Keratinocyte (primary cell): ENCODE results near the gene HCFC1R1.

Experiments used
- CTCF ChIP-seq, 3 experiments: IDR thresholded peaks in 1 of 3; conservative IDR thresholded peaks in 1 of 3; optimal IDR thresholded peaks in 1 of 3; 2 replicates in 2 of 3; 3 replicates in 1 of 3; pipeline versions ENCODE3 to v1.5.1; 2011; ENCODE audit warnings: low read length in 3 of 3, mild to moderate bottlenecking in 3 of 3, moderate library complexity in 2 of 3, control low read depth in 1 of 3, inconsistent platforms in 1 of 3; ENCODE audit not compliant: insufficient read depth in 2 of 3; ENCODE audit errors: extremely low read depth in 1 of 3
- EZH2 ChIP-seq: IDR thresholded peaks from one replicate; pipeline ENCODE4 v1.6.1; 2012; ENCODE audit warnings: inconsistent platforms, mild to moderate bottlenecking, low read length, moderate library complexity

GRCh38 chr16:3054965-3055733 is 31.4 kb upstream of the HCFC1R1 start:
- TF ChIP-seq CTCF (optimal IDR thresholded peaks at IDR 0.05 in 1 of 3, IDR thresholded peaks at IDR 0.05 in 1 of 3, conservative IDR thresholded peaks at IDR 0.05 in 1 of 3; ENCODE audit: extremely low read depth in 1 of 3, insufficient read depth in 2 of 3, low read length in 3 of 3) (no peak), EZH2 (no peak)
